ENCODE measurements around the gene MBP. TPM values are rescaled to one million over a fixed set of nuclear protein-coding genes. Genes with fewer than 3 reads are reported as not detected.

The MBP gene
- polyA plus RNA-seq, 1 experiment, result 2.1 TPM

- DNase-seq (ENCODE audit: low read depth), result no peak
- Histone ChIP-seq H3K27me3 (ENCODE audit: control insufficient read depth, insufficient read depth, low read length) (peaks cover 7% of the 10 kb centered on the region), H3K4me3 (ENCODE audit: low read depth, low read length) (no peak overlapping the region), H3K36me3 (ENCODE audit: control insufficient read depth, insufficient read depth, low read length) (no peaks in the 10 kb centered on the region)
- ChIA-PET POLR2A (no interaction called here), CTCF (interaction anchor here (1.6 to 14.1 kb wide), 2 partner anchors 20 to 206 kb away, joined by 6 to 215 read pairs; no protein-coding TSS in a partner anchor)
- TF ChIP-seq, protein P1, sequence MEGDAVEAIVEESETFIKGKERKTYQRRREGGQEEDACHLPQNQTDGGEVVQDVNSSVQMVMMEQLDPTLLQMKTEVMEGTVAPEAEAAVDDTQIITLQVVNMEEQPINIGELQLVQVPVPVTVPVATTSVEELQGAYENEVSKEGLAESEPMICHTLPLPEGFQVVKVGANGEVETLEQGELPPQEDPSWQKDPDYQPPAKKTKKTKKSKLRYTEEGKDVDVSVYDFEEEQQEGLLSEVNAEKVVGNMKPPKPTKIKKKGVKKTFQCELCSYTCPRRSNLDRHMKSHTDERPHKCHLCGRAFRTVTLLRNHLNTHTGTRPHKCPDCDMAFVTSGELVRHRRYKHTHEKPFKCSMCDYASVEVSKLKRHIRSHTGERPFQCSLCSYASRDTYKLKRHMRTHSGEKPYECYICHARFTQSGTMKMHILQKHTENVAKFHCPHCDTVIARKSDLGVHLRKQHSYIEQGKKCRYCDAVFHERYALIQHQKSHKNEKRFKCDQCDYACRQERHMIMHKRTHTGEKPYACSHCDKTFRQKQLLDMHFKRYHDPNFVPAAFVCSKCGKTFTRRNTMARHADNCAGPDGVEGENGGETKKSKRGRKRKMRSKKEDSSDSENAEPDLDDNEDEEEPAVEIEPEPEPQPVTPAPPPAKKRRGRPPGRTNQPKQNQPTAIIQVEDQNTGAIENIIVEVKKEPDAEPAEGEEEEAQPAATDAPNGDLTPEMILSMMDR (IDR thresholded peaks at IDR 0.05; ENCODE audit: insufficient read depth, low read depth, low read length), result no peak
Observed at GRCh38 chr18:77003316-77003715, 129.3 kb downstream of the MBP start.

GRCh38 chr18:77002496-77002895, 130.1 kb downstream of the MBP start:
- TF ChIP-seq, protein P1 (IDR thresholded peaks at IDR 0.05; ENCODE audit: insufficient read depth, low read depth, low read length), result no peak
- Histone ChIP-seq H3K4me3 (ENCODE audit: low read depth, low read length) (no peak overlapping the region), H3K27me3 (ENCODE audit: control insufficient read depth, insufficient read depth, low read length) (peaks cover 7% of the 10 kb centered on the region), H3K36me3 (ENCODE audit: control insufficient read depth, insufficient read depth, low read length) (no peaks in the 10 kb centered on the region)
- POLR2A ChIA-PET, result no interaction called here
- DNase-seq (ENCODE audit: low read depth), result no peak
- CTCF ChIA-PET, result interaction anchor here (0.8 to 14.1 kb wide), 3 partner anchors 8 to 207 kb away, joined by 3 to 215 read pairs (median 6); no protein-coding TSS in a partner anchor

GRCh38 chr18:77001979-77002378, 130.6 kb downstream of the MBP start:
- peaks cover 7% of the 10 kb centered on the region for H3K27me3 ChIP-seq (ENCODE audit: control insufficient read depth, insufficient read depth, low read length)
- POLR2A ChIA-PET, result no interaction called here
- TF ChIP-seq, protein P1 (IDR thresholded peaks at IDR 0.05; ENCODE audit: insufficient read depth, low read depth, low read length), result no peak

DNA sequence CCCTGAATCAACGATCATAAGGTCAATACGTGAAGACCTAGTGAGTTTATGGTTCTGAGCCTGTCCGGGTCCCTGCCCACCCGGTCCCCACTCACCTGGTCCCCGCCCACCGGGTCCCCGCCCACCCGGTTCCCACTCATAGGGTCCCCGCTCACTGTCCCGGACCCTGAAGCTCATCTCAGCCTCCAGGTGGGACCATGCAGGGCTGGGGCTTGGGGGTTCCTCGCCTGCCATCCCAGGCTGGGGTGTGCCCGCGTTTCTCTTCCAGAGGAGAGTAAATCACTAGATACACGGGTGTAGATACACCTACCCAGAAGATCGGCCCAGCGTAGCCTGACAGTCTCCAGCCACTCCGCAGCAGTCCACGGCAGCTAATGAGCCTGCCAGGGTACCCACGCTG, 131.5 kb downstream of the MBP start:
- DNase-seq (ENCODE audit: low read depth), result no peak
- ChIA-PET CTCF (interaction anchor here (0.7 to 14.1 kb wide), 28 partner anchors 9 to 231 kb away, joined by 3 to 215 read pairs (median 4); no protein-coding TSS in a partner anchor), POLR2A (no interaction called here)
- Histone ChIP-seq H3K36me3 (ENCODE audit: control insufficient read depth, insufficient read depth, low read length) (no peaks in the 10 kb centered on the region), H3K27me3 (ENCODE audit: control insufficient read depth, insufficient read depth, low read length) (peaks cover 5% of the 10 kb centered on the region; the same call in 1 of the 2 replicates), H3K4me3 (ENCODE audit: low read depth, low read length) (no peak overlapping the region)
- TF ChIP-seq, protein P1 (IDR thresholded peaks at IDR 0.05; ENCODE audit: insufficient read depth, low read depth, low read length), result no peak

More at GRCh38 chr18:77001979-77002378, 130.6 kb downstream of the MBP start:
- Histone ChIP-seq H3K36me3 (ENCODE audit: control insufficient read depth, insufficient read depth, low read length) (no peaks in the 10 kb centered on the region), H3K4me3 (ENCODE audit: low read depth, low read length) (no peak overlapping the region)
- CTCF ChIA-PET, result interaction anchor here (0.8 to 14.1 kb wide), 6 partner anchors 10 to 207 kb away, joined by 3 to 215 read pairs (median 12); no protein-coding TSS in a partner anchor
- no peak for DNase-seq (ENCODE audit: low read depth)

- CTCF ChIA-PET, result interaction anchor here (0.7 to 14.1 kb wide), 32 partner anchors 8 to 1124 kb away, joined by 3 to 215 read pairs (median 4); no protein-coding TSS in a partner anchor
- peak overlapping the region; percentile 16; the same call in 1 of the 2 replicates for H3K4me3 ChIP-seq (ENCODE audit: low read depth, low read length)
- POLR2A ChIA-PET, result no interaction called here
Observed at GRCh38 chr18:77000527-77000926, 132.1 kb downstream of the MBP start.

More at GRCh38 chr18:77000527-77000926, 132.1 kb downstream of the MBP start:
- TF ChIP-seq, protein P1 (IDR thresholded peaks at IDR 0.05; ENCODE audit: insufficient read depth, low read depth, low read length), result peak; percentile 99
- no peak for DNase-seq (ENCODE audit: low read depth)
- Histone ChIP-seq H3K36me3 (ENCODE audit: control insufficient read depth, insufficient read depth, low read length) (no peaks in the 10 kb centered on the region), H3K27me3 (ENCODE audit: control insufficient read depth, insufficient read depth, low read length) (peaks cover 2% of the 10 kb centered on the region; the same call in 1 of the 2 replicates)

All from BJ (cell line).